Adrenal gland (tissue), 5 donors: ENCODE measurements around the gene CCNA2.

ENCODE experiments used
- POLR2A ChIP-seq, 2 donors: fragments of 450-650 bp; IDR thresholded peaks; one replicate each; pipeline ENCODE4 v1.6.1; 2017; ENCODE audit warnings: antibody characterized with exemption in 2 of 2, mild to moderate bottlenecking in 2 of 2, moderate library complexity in 1 of 2
- TF ChIP-seq, protein P1 (sequence below), 6 experiments: fragments of 450-650 bp in 4 of 6; fragments of 200-600 bp in 2 of 6; sonication (generic) in 1 of 6; IDR thresholded peaks; 1 replicate in 5 of 6; 2 replicates in 1 of 6; pipeline versions ENCODE4 v1.5.1 to v1.8.0; 2016 to 2021; ENCODE audit warnings: antibody characterized with exemption in 6 of 6, mild to moderate bottlenecking in 2 of 6, moderate library complexity in 1 of 6
- donor health status: DM: no; HTN: no; CAD: no.

DNA sequence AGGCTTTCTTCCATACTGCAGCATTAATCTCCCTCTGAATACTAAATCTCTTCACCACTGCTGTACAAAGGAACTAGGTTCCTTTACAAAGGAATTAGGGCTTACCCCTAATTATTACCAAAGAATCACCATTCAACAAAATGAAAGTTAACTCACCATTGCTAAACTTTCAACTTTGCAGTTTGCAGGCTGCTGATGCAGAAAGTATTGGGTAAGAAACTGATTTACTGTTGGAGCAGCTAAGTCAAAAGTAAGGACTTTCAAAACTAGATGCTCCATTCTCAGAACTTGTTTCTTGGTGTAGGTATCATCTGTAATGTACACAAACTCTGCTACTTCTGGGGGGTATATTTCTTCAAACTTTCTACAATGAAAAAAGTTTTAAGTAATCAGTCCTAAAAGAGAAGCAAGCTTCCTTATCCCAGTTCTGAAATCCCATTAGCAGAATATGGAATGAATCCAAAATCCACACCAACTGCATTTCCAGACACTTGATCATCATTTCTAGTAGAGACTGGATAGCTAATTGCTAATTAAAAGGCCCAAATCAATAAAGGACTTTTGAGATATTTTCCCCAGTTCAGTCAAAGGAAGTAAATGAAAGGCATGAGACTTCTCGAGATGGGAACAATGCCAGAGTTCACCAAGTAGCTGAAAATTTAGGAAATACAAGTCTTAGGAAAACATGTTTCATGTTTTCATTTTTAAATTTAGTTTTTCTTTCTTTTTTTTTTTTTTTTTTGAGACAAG is 4.3 kb downstream of the CCNA2 start:
- TF ChIP-seq, protein P1, sequence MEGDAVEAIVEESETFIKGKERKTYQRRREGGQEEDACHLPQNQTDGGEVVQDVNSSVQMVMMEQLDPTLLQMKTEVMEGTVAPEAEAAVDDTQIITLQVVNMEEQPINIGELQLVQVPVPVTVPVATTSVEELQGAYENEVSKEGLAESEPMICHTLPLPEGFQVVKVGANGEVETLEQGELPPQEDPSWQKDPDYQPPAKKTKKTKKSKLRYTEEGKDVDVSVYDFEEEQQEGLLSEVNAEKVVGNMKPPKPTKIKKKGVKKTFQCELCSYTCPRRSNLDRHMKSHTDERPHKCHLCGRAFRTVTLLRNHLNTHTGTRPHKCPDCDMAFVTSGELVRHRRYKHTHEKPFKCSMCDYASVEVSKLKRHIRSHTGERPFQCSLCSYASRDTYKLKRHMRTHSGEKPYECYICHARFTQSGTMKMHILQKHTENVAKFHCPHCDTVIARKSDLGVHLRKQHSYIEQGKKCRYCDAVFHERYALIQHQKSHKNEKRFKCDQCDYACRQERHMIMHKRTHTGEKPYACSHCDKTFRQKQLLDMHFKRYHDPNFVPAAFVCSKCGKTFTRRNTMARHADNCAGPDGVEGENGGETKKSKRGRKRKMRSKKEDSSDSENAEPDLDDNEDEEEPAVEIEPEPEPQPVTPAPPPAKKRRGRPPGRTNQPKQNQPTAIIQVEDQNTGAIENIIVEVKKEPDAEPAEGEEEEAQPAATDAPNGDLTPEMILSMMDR (IDR thresholded peaks at IDR 0.05): no peak
- no peak for TF ChIP-seq POLR2A (IDR thresholded peaks at IDR 0.05)
